ENCODE data around the gene KIF13A.

KIF13A gene

GRCh38 chr6:17828149-17828548 is 159.3 kb downstream of the KIF13A start:
- no peak for TF ChIP-seq CTCF (conservative IDR thresholded peaks at IDR 0.05; ENCODE audit: low read depth)
- CTCF ChIA-PET, result no interaction called here
- DNase-seq (ENCODE audit: low spot score), result no peak
- POLR2A ChIA-PET (ENCODE audit: low non-redundant PET), result no interaction called here
- H3K27ac ChIP-seq, result no peak overlapping the region

- ChIA-PET CTCF (no interaction called here), POLR2A (ENCODE audit: low non-redundant PET) (no interaction called here)
- no peak overlapping the region for H3K27ac ChIP-seq
- no peak for TF ChIP-seq CTCF (conservative IDR thresholded peaks at IDR 0.05; ENCODE audit: low read depth)
- no peak for DNase-seq (ENCODE audit: low spot score)
Observed at GRCh38 chr6:17826301-17826700, 161.1 kb downstream of the KIF13A start.

GRCh38 chr6:17820055-17820454 is 167.4 kb downstream of the KIF13A start:
- POLR2A ChIA-PET (ENCODE audit: low non-redundant PET), result no interaction called here
- no peak for DNase-seq (ENCODE audit: low spot score)
- TF ChIP-seq CTCF (conservative IDR thresholded peaks at IDR 0.05; ENCODE audit: low read depth), result no peak
- no peak overlapping the region for H3K27ac ChIP-seq
- CTCF ChIA-PET, result interaction anchor here (0.5 to 1.6 kb wide), 2 partner anchors 236 to 333 kb away, joined by 3 to 4 read pairs; no protein-coding TSS in a partner anchor

- POLR2A ChIA-PET (ENCODE audit: low non-redundant PET), result no interaction called here
- H3K27ac ChIP-seq, result no peak overlapping the region
- CTCF ChIA-PET, result no interaction called here
- DNase-seq (ENCODE audit: low spot score), result no peak
- TF ChIP-seq CTCF (conservative IDR thresholded peaks at IDR 0.05; ENCODE audit: low read depth), result no peak
Observed at GRCh38 chr6:17817763-17818162, 169.7 kb downstream of the KIF13A start.

GRCh38 chr6:17816921-17817611 is 170.4 kb downstream of the KIF13A start:
- DNase-seq (ENCODE audit: low spot score), result no peak
- POLR2A ChIA-PET (ENCODE audit: low non-redundant PET), result no interaction called here
- H3K27ac ChIP-seq, result no peak overlapping the region
- CTCF ChIA-PET, result interaction anchor here (0.7 kb wide), 1 partner anchor 90 kb away, joined by 4 read pairs; no protein-coding TSS in a partner anchor
- TF ChIP-seq CTCF (conservative IDR thresholded peaks at IDR 0.05; ENCODE audit: low read depth), result no peak

- DNase-seq (ENCODE audit: low spot score), result no peak
- POLR2A ChIA-PET (ENCODE audit: low non-redundant PET), result no interaction called here
- CTCF ChIA-PET, result interaction anchor here (0.6 kb wide), 1 partner anchor 10 kb away, joined by 3 read pairs; no protein-coding TSS in a partner anchor
- no peak for TF ChIP-seq CTCF (conservative IDR thresholded peaks at IDR 0.05; ENCODE audit: low read depth)
- H3K27ac ChIP-seq, result no peak overlapping the region
Observed at GRCh38 chr6:17813542-17813941, 173.9 kb downstream of the KIF13A start.

Measured in RWPE1 (cell line).